GM12864 (cell line): ENCODE data around the gene IRX2.

Experiments used
- DNase-seq: peaks from one replicate; pipeline ENCODE4 v3.0.0-alpha.2; 2011; ENCODE audit warnings: low read depth
- H3K4me3 ChIP-seq: 2 replicates; pipeline ENCODE4 v1.5.1; 2011; ENCODE audit warnings: mild to moderate bottlenecking, low read depth, low read length, control low read depth
- CTCF ChIP-seq: IDR thresholded peaks from 2 replicates; pipeline ENCODE4 v1.5.1; 2011; ENCODE audit warnings: low read depth, mild to moderate bottlenecking, moderate library complexity, low read length, control low read depth, inconsistent platforms; ENCODE audit errors: missing control alignments

The IRX2 gene

GRCh38 chr5:2747363-2748162 lies 3.9 kb downstream of the IRX2 start:
- DNase-seq: no peak
- TF ChIP-seq CTCF: no peak
- H3K4me3 ChIP-seq: no peak overlapping the region

DNA sequence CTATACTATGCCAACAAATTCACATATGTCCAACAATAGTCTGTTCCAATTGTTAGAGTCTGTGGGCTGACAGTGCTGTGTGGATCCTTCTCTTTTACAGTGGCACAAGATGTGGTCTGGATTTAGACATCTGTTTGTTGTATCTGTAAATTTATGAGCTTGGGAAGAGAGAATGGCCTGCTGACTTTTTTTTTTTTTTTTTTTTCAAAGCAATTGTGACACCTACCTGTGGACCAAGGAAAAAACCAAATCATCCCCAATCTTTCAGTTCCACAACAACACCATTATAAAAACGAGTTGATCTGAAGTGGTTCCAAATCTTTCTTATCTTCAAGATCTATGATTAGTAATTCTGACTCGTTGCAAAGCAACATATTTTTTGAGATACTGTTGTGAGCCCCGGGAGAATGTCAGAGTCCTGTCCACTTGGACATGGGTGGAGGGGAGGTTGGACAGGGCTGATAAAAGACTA lies 4.9 kb downstream of the IRX2 start:
- H3K4me3 ChIP-seq: no peak overlapping the region
- DNase-seq: no peak
- no peak for TF ChIP-seq CTCF

DNA sequence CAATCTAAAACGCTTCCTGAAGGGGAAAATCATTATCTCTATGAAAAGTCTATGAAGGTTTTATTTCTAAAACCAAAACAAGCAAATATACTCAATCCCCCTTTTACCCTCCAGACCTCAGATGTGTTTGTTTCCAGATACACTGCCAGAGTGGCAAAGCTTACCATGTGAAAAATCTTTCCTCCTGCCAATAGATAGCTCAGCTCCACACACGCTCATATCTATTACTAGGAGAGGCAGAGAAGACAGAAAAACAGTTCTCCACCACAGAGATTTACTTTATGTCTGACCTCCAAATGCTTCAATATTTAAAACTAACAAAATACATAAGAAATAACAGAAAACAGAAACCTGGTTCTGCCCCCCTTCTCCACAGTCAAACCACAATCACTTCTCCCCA lies 7.0 kb downstream of the IRX2 start:
- TF ChIP-seq CTCF: no peak
- DNase-seq: no peak
- H3K4me3 ChIP-seq: no peak overlapping the region

- no peak overlapping the region for H3K4me3 ChIP-seq
- no peak for DNase-seq
- no peak for TF ChIP-seq CTCF
Measured at GRCh38 chr5:2742921-2743679, 8.4 kb downstream of the IRX2 start.

DNA sequence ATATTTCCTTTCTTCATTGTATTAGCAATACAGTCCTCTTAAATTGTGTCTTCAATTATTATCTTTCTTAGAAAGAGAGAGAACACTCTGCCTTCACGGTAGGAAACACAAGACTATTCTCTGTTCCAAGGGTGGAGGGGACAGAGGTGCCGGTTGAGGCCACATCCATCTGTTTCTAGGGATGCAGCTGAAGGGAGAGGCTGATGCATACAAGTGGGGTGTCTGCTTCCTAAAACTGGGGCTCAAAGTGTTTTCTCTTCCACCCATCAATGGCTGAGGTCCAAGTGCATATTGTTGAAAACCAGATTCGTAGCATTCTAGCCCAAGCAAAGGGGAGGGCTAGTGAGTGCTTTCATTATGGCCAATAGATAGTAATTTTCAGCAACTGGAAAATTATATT lies 9.5 kb downstream of the IRX2 start:
- no peak for TF ChIP-seq CTCF
- H3K4me3 ChIP-seq: no peak overlapping the region
- no peak for DNase-seq

DNA sequence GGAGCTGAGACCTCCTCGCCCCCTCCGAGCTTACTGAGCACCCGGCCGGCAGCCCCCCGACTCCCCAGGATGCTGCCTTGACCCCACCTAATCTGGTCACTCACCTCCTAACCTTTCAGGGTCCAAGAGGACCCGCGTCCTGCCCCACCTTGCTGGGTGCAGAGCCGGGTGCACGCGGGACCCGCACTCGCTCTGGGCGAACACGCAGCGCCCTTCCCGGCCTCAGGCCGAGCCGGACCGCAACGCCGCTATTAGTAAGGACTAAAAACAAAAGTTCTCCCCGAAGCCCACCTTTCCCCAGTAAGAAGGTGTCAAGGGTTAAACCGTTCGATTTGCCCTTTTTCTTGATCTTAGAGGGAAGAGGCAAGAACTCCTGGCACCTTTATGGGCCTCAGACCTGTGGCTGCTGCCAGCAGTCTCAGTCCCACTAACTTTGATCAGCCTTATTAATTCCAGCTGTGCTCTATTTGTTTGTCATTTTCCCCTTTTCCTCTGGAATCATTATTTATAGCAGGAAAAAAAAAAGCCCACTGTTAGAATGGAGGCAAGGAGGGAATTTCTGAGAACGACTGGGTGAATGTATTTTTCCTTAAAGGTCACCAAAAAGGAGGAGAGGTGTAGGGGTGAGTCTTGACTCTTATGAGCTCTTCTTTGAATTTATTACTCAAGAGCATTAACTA lies 10.5 kb downstream of the IRX2 start:
- no peak for TF ChIP-seq CTCF
- H3K4me3 ChIP-seq: no peak overlapping the region
- DNase-seq: no peak
